Transverse colon (tissue), 4 donors: ENCODE results near the gene MRPS22. TPM values are rescaled to one million over a fixed set of nuclear protein-coding genes. Genes with fewer than 3 reads are reported as not detected.

Experiments
- DNase-seq: peaks from one replicate; pipeline ENCODE4 v3.0.0-alpha.2; 2019
- H3K27ac ChIP-seq, 4 donors: fragments of 200-600 bp; sonication (generic); 2 replicates each; pipeline ENCODE4 v1.5.1; 2016 to 2018; ENCODE audit warnings: inconsistent platforms in 4 of 4
- H3K27me3 ChIP-seq: fragments of 200-600 bp; sonication (generic); 2 replicates; pipeline ENCODE4 v1.5.1; 2017; ENCODE audit warnings: inconsistent platforms
- H3K36me3 ChIP-seq, 4 donors: fragments of 200-600 bp; sonication (generic); 2 replicates each; pipeline ENCODE4 v1.5.1; 2017 to 2019; ENCODE audit warnings: inconsistent platforms in 4 of 4
- H3K4me1 ChIP-seq, 4 donors: fragments of 200-600 bp; sonication (generic); 2 replicates each; pipeline ENCODE4 v1.5.1; 2017 to 2020; ENCODE audit warnings: inconsistent platforms in 4 of 4
- H3K4me3 ChIP-seq, 4 donors: fragments of 200-600 bp; sonication (generic); 1 replicate in 1 of 4; 2 replicates in 3 of 4; pipeline versions ENCODE4 v1.5.1 to v1.6.1; 2017 to 2019; ENCODE audit warnings: inconsistent platforms in 4 of 4
- H3K9me3 ChIP-seq, 2 donors: fragments of 200-600 bp; sonication (generic); 2 replicates each; pipeline ENCODE4 v1.5.1; 2017 to 2019; ENCODE audit warnings: inconsistent platforms in 2 of 2
- CTCF ChIP-seq, 5 experiments: fragments of 200-600 bp in 3 of 5; fragments of 450-650 bp in 2 of 5; sonication (generic) in 3 of 5; IDR thresholded peaks; 1 replicate in 2 of 5; 2 replicates in 3 of 5; pipeline ENCODE4 v1.5.1; 2016 to 2017; ENCODE audit warnings: antibody characterized with exemption in 5 of 5, inconsistent platforms in 3 of 5, mild to moderate bottlenecking in 2 of 5, moderate library complexity in 1 of 5
- EP300 ChIP-seq: sonication (generic); formaldehyde crosslinking; IDR thresholded peaks from one replicate; pipeline ENCODE4 v1.6.1; 2017; ENCODE audit warnings: antibody characterized with exemption, low read depth
- POLR2A ChIP-seq: fragments of 450-650 bp; IDR thresholded peaks from one replicate; pipeline ENCODE4 v1.6.1; 2016; ENCODE audit warnings: antibody characterized with exemption, mild to moderate bottlenecking, moderate library complexity
- POLR2AphosphoS5 ChIP-seq, 3 donors: sonication (generic); formaldehyde crosslinking; IDR thresholded peaks; one replicate each; pipeline ENCODE4 v1.6.1; 2016; ENCODE audit warnings: antibody characterized with exemption in 3 of 3
- WGBS, 2 donors: methylation state at CpG; one replicate each; pipeline ENCODE4 v1.1.5; 2018; ENCODE audit warnings: low coverage in 1 of 2; 5-methylcytosine and 5-hydroxymethylcytosine counted together
- in situ Hi-C, 4 donors: fragments of 200-750 bp; cut with MboI; loops; one replicate each; pipeline versions ENCODE4 v1.15.0 to v1.15.1; 2017; ENCODE audit warnings: low sequenced_read_pairs in 3 of 4, low pct_ligation_motif_present in 1 of 4, low pct_unique_long_range_greater_than_20kb in 1 of 4
- intact Hi-C: fragments of 100-400 bp; cut with DNase I; formaldehyde crosslinking; loops from one replicate; pipeline ENCODE4 v1.15.1; 2023; ENCODE audit warnings: low total_unique reads
- total RNA-seq, 4 donors: library from RNA; depleted of rRNA; stranded (reverse); fragments of >200 nt; gene quantifications; one replicate each; pipeline ENCODE4 v1.1.0, GENCODE V29; 2016

The MRPS22 gene
- total RNA-seq, 4 donors from 2014 or later: 14.6 to 62.7 (median 51.6) TPM

GRCh38 chr3:139364549-139364948 lies 20.7 kb downstream of the MRPS22 start:
- in situ Hi-C loops (no loop called here), intact Hi-C loops (no loop called here)
- Histone ChIP-seq H3K27me3 (no peaks in the 10 kb centered on the region), H3K27ac (no peak overlapping the region), H3K9me3 (no peaks in the 10 kb centered on the region), H3K36me3 (peaks cover under 1 to 90% (median 41%) of the 10 kb centered on the region in 4 donors), H3K4me1 (no peaks in the 10 kb centered on the region), H3K4me3 (no peak overlapping the region)
- no peak for DNase-seq
- no peak for TF ChIP-seq POLR2AphosphoS5 (IDR thresholded peaks at IDR 0.05)
- TF ChIP-seq CTCF (IDR thresholded peaks at IDR 0.05): no peak
- TF ChIP-seq EP300: no peak
- no peak for TF ChIP-seq POLR2A
- WGBS, 2 donors: 94 to 100% methylated on average over 1 of the region's 1 CpG

GRCh38 chr3:139374099-139374498 lies 30.3 kb downstream of the MRPS22 start:
- H3K4me1 ChIP-seq: no peaks in the 10 kb centered on the region
- H3K9me3 ChIP-seq: no peaks in the 10 kb centered on the region
- H3K27me3 ChIP-seq: no peaks in the 10 kb centered on the region
- H3K27ac ChIP-seq: no peak overlapping the region
- DNase-seq: no peak
- in situ Hi-C loops: no loop called here
- intact Hi-C loops: no loop called here
- TF ChIP-seq CTCF (IDR thresholded peaks at IDR 0.05): no peak
- TF ChIP-seq POLR2AphosphoS5 (IDR thresholded peaks at IDR 0.05): no peak
- TF ChIP-seq EP300: no peak
- no peak for TF ChIP-seq POLR2A
- no peak overlapping the region for H3K4me3 ChIP-seq
- peaks cover 2 to 81% (median 41%) of the 10 kb centered on the region in 4 donors for H3K36me3 ChIP-seq
- WGBS, 2 donors: 86% methylated on average over 2 of the region's 2 CpGs; no CpG with 5 or more reads in 1 of the 2 donors

- DNase-seq: no peak
- no peak overlapping the region for H3K27ac ChIP-seq
- no peak overlapping the region for H3K4me3 ChIP-seq
- H3K27me3 ChIP-seq: no peaks in the 10 kb centered on the region
- WGBS, 2 donors: 88 to 100% methylated on average over 3 of the region's 3 CpGs
- in situ Hi-C loops: no loop called here
- H3K4me1 ChIP-seq: no peaks in the 10 kb centered on the region
- TF ChIP-seq POLR2AphosphoS5 (IDR thresholded peaks at IDR 0.05) (no peak), EP300 (no peak), POLR2A (no peak), CTCF (IDR thresholded peaks at IDR 0.05) (no peak)
- intact Hi-C loops: no loop called here
- H3K9me3 ChIP-seq: no peaks in the 10 kb centered on the region
- peaks cover 0 to 82% (median 28%) of the 10 kb centered on the region in 4 donors for H3K36me3 ChIP-seq
These were observed 33.6 kb downstream of the MRPS22 start for GRCh38 chr3:139377378-139377777.

GRCh38 chr3:139378587-139379241 lies 34.9 kb downstream of the MRPS22 start:
- 80 to 95% methylated on average over 3 of the region's 3 CpGs for WGBS, 2 donors
- Histone ChIP-seq H3K27me3 (no peaks in the 10 kb centered on the region), H3K4me3 (no peak overlapping the region), H3K9me3 (no peaks in the 10 kb centered on the region), H3K36me3 (peaks cover 0 to 86% (median 27%) of the 10 kb centered on the region in 4 donors), H3K27ac (no peak overlapping the region), H3K4me1 (peaks cover 0 to 4% (median 0%) of the 10 kb centered on the region in 4 donors)
- intact Hi-C loops: no loop called here
- in situ Hi-C loops: no loop called here
- no peak for TF ChIP-seq POLR2A
- TF ChIP-seq EP300: no peak
- no peak for TF ChIP-seq POLR2AphosphoS5 (IDR thresholded peaks at IDR 0.05)
- no peak for TF ChIP-seq CTCF (IDR thresholded peaks at IDR 0.05)
- no peak for DNase-seq
